Neural crest cell (in vitro differentiated cells): ENCODE results near the gene PIGW. TPM values are rescaled to one million over a fixed set of nuclear protein-coding genes. Genes with fewer than 3 reads are reported as not detected.
"Not testable (repeated sequence)": the region's sequence is repeated elsewhere in the genome, so short reads cannot be mapped to it uniquely, and the experiment has no call there.

Source experiments
- DNase-seq: peaks from one replicate; pipeline ENCODE4 v3.0.0; 2021; ENCODE audit warnings: low read depth, mixed read lengths, low spot score
- H3K27ac Mint-ChIP-seq: one replicate; pipeline ENCODE4 v1.8.0; 2021; ENCODE audit warnings: mild to moderate bottlenecking, mixed read lengths; ENCODE audit not compliant: unreplicated experiment
- H3K27me3 Mint-ChIP-seq: 2 replicates; pipeline ENCODE4 v1.8.0; 2021; ENCODE audit warnings: low read depth, mild to moderate bottlenecking, mixed read lengths
- H3K36me3 Mint-ChIP-seq: 2 replicates; pipeline ENCODE4 v1.8.0; 2021; ENCODE audit warnings: low read depth, mild to moderate bottlenecking, mixed read lengths
- H3K4me1 Mint-ChIP-seq: 2 replicates; pipeline ENCODE4 v1.8.0; 2021; ENCODE audit warnings: mixed read lengths
- H3K4me3 Mint-ChIP-seq: one replicate; pipeline ENCODE4 v1.8.0; 2021; ENCODE audit warnings: mild to moderate bottlenecking, mixed read lengths
- H3K9me3 Mint-ChIP-seq: 2 replicates; pipeline ENCODE4 v1.8.0; 2021; ENCODE audit warnings: mixed read lengths
- total RNA-seq: library from RNA; stranded (reverse); gene quantifications from 2 replicates; pipeline ENCODE4 v1.2.1, GENCODE V29; 2021
- TF ChIP-seq, protein P1 (sequence below): fragments of 200-600 bp; sonication (generic); conservative IDR thresholded peaks from 2 replicates; pipeline ENCODE4 v1.5.0; 2021; ENCODE audit warnings: antibody characterized with exemption, mild to moderate bottlenecking

PIGW gene
- total RNA-seq, 1 donor from 2014 or later: 20.8 TPM

DNA sequence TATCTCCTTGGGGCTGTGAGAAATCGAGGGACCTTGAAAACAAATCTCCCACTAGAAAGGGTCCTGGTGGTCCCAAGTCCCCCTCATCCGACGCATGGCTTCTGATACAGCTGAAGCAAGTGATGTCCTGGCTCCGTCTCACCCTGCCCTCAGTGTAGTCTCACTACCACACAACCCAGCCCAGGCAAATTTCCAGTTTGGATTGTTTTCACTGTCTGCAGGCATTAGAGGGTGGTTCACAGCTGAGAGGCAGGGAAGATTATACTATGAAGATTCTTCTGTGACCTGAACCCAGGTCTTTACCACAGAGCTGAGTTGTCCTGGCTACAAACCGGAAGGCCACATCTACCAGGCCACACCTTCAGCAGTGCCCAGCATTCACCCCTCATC, 30.6 kb upstream of the PIGW start:
- Mint-ChIP-seq H3K4me3 (no peak overlapping the region), H3K36me3 (peaks cover 11% of the 10 kb centered on the region), H3K4me1 (peaks cover 15% of the 10 kb centered on the region), H3K27ac (no peak overlapping the region), H3K27me3 (no peaks in the 10 kb centered on the region), H3K9me3 (no peaks in the 10 kb centered on the region)
- no peak for DNase-seq
- TF ChIP-seq, protein P1, sequence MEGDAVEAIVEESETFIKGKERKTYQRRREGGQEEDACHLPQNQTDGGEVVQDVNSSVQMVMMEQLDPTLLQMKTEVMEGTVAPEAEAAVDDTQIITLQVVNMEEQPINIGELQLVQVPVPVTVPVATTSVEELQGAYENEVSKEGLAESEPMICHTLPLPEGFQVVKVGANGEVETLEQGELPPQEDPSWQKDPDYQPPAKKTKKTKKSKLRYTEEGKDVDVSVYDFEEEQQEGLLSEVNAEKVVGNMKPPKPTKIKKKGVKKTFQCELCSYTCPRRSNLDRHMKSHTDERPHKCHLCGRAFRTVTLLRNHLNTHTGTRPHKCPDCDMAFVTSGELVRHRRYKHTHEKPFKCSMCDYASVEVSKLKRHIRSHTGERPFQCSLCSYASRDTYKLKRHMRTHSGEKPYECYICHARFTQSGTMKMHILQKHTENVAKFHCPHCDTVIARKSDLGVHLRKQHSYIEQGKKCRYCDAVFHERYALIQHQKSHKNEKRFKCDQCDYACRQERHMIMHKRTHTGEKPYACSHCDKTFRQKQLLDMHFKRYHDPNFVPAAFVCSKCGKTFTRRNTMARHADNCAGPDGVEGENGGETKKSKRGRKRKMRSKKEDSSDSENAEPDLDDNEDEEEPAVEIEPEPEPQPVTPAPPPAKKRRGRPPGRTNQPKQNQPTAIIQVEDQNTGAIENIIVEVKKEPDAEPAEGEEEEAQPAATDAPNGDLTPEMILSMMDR: no peak

DNA sequence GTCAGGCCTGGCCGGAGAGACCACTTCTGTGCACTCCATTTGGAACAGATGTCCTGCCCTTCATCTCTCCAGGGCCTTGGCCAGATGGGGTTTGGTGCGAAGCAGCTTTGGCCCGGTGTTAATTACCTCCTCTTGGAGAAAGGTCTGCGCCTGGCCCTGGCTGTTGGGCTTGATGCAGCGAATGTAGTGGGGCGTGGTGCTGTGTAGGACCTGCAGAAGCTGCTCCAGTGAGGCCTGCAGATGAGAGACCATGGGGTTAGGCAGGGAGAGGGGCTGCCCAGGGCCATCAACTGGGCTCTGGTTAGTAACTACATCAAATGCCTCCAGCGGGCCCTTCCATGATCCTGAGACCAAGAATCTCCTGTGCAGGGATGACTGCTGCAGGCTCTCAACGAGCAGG, 29.6 kb upstream of the PIGW start:
- Mint-ChIP-seq H3K4me1 (peaks cover 15% of the 10 kb centered on the region), H3K27me3 (no peaks in the 10 kb centered on the region), H3K4me3 (no peak overlapping the region), H3K27ac (no peak overlapping the region), H3K9me3 (no peaks in the 10 kb centered on the region), H3K36me3 (peaks cover 11% of the 10 kb centered on the region)
- TF ChIP-seq, protein P1: no peak
- no peak for DNase-seq

DNA sequence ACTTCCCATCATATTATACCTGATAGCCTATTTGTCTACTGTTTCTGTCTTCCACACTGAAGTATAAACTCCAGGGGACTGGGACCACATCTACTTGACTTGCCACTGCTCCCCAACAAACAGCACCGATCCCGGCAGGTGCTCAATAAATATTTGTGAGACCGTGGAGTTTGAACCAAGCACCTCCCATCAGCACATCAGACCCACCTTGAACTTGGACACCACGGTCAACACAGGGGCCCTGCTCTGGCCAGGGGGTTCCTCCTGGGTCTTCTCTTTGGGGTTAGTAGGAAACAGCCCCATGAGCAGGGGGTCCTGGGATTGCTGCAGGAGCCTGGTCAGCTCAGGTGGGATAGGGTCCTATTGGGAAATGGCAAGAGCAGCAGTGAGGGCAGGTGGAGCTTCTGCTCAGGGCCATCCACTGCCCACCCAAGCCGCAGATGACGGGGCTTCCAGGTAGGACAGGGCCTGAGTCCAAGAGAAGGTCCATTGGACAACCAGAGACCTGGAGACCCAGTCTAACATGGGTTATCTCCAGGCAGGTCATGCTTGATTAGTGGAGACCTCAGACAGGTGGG, 28.4 kb upstream of the PIGW start:
- Mint-ChIP-seq H3K27me3 (no peaks in the 10 kb centered on the region), H3K36me3 (peaks cover 11% of the 10 kb centered on the region), H3K9me3 (no peaks in the 10 kb centered on the region), H3K4me1 (peaks cover 15% of the 10 kb centered on the region), H3K27ac (no peak overlapping the region), H3K4me3 (no peak overlapping the region)
- TF ChIP-seq, protein P1: no peak
- DNase-seq: no peak

- Mint-ChIP-seq H3K27ac (no peak overlapping the region), H3K9me3 (no peaks in the 10 kb centered on the region), H3K4me1 (peaks cover 15% of the 10 kb centered on the region), H3K4me3 (no peak overlapping the region), H3K27me3 (no peaks in the 10 kb centered on the region), H3K36me3 (peaks cover 11% of the 10 kb centered on the region)
- TF ChIP-seq, protein P1: no peak
- no peak for DNase-seq
Measured at GRCh38 chr17:36506831-36507230, 28.0 kb upstream of the PIGW start.

- TF ChIP-seq, protein P1: no peak
- Mint-ChIP-seq H3K27me3 (no peaks in the 10 kb centered on the region), H3K9me3 (no peaks in the 10 kb centered on the region), H3K36me3 (peaks cover 10% of the 10 kb centered on the region), H3K4me1 (peaks cover 13% of the 10 kb centered on the region), H3K27ac (no peak overlapping the region), H3K4me3 (no peak overlapping the region)
- DNase-seq: no peak
Measured at GRCh38 chr17:36507266-36507665, 27.5 kb upstream of the PIGW start.

DNA sequence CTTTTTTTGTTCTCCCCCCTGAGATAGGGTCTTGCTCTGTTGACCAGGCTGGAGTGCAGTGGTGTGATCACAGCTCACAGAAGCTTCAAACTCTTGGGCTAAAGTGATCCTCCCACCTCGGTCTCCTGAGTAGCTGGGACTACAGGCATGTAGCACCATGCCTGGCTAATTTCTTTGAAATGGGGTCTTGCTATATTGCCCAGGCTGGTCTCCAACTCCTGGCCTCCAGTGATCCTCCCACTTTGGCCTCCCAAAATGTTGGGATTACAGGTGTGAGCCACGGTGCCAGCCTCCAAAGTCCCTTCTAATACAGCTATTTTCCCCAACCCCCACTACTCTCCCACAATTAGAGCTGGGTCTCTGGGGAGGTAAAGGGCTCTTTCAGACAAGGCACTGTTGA, 26.3 kb upstream of the PIGW start:
- not testable (repeated sequence) for H3K36me3 Mint-ChIP-seq, DNase-seq, H3K9me3 Mint-ChIP-seq, H3K27ac Mint-ChIP-seq, H3K4me1 Mint-ChIP-seq, H3K27me3 Mint-ChIP-seq
- peak overlapping the region; percentile 23 for H3K4me3 Mint-ChIP-seq
